Measurements from ENCODE around the gene GADD45B.

DNA sequence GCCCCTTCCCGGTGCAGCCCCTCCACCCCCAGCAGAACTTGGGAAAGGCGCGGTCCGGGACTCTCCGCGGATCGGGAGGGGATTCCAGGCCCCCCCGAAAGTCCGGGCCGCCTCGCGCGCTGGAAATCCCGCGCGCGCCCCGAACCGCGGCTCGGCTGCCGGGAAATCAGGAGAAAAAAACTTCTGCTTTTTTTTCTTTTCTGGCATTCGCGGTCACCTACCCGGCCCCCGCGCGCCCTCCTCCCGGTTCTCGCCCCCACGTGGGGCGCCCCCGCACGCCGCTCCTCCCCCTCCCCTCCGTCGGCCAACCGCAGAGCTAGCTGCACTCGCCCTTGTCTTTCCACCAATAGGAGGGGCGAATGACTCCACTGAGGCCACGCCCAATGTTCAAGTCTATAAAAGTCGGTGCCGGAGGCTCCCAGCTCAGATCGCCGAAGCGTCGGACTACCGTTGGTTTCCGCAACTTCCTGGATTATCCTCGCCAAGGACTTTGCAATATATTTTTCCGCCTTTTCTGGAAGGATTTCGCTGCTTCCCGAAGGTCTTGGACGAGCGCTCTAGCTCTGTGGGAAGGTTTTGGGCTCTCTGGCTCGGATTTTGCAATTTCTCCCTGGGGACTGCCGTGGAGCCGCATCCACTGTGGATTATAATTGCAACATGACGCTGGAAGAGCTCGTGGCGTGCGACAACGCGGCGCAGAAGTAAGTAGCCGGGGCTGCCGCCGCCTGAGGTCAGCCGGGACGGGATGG lies at the start of gene GADD45B:
- peak; percentile 100 for TF ChIP-seq POLR2A (IDR thresholded peaks at IDR 0.05)
- TF ChIP-seq, protein P1, sequence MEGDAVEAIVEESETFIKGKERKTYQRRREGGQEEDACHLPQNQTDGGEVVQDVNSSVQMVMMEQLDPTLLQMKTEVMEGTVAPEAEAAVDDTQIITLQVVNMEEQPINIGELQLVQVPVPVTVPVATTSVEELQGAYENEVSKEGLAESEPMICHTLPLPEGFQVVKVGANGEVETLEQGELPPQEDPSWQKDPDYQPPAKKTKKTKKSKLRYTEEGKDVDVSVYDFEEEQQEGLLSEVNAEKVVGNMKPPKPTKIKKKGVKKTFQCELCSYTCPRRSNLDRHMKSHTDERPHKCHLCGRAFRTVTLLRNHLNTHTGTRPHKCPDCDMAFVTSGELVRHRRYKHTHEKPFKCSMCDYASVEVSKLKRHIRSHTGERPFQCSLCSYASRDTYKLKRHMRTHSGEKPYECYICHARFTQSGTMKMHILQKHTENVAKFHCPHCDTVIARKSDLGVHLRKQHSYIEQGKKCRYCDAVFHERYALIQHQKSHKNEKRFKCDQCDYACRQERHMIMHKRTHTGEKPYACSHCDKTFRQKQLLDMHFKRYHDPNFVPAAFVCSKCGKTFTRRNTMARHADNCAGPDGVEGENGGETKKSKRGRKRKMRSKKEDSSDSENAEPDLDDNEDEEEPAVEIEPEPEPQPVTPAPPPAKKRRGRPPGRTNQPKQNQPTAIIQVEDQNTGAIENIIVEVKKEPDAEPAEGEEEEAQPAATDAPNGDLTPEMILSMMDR (IDR thresholded peaks at IDR 0.05): peak in 2 of 5 experiments; percentile 38 to 61

All from tibial nerve (tissue), 3 donors.